ELR (cell line): ENCODE data around the gene UBE2U.
A peak's percentile ranks its signal among the peaks of the same experiment; 100 is the strongest.

Source experiments
- DNase-seq: peaks from one replicate; pipeline ENCODE4 v3.0.0-alpha.2; 2015; ENCODE audit warnings: low read depth

Gene UBE2U

GRCh38 chr1:64203420-64203819 lies at the start of gene UBE2U:
UBE2U (plus strand) TSS chr1:64203623; CDS start chr1:64204051, 428 bp downstream.
- DNase-seq = no peak

- no peak for DNase-seq
Observed at GRCh38 chr1:64155278-64155677, 48.1 kb upstream of the UBE2U start.

DNA sequence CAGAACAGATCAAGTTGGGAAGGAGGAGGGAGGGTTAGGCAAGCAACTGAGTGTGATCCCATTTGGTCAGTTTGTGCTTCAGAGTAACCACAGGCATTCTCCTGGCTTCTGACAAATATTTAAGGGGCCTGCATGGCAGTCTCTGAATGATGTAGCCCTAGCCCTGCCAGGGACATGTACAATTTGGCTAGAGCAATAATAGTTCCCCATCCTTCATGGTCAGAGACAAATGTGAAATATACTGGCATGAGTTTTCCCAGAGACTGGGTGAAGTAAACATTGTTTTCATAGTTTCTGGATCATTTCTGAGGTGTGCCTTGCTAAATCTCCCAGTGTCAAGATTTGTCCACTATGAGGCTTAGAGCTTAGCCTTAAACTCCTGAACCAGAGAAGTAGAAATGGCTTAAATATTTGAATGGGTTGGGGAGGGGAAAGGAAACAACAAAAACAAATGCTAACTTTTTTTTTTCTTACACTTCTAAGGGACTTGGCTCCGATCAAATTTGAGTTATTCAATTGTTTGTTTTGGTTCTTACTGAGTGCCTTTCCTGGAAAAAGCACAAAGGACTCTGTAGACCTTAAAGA lies 42.0 kb upstream of the UBE2U start:
- DNase-seq = no peak

DNA sequence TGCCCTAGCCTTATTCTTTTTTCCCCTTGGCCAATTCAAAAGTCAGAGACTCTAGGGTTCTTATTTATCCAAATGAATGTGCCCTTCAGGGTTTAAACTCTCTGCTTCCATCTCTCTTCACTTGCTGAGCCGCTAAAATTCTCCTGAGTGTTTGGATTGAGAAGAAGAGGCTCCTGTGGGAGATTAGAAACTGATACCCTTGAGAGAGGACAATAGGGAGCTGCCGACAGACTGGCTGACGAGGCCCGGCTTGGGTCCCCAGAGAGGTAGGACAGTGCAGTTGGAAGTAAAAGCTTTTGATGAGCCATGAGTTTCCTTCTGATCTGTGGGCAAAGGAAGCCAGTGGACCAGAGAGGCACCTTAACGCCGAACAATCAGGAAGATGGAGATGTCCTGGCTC lies 41.3 kb upstream of the UBE2U start:
- DNase-seq = no peak

GRCh38 chr1:64162804-64163203 lies 40.6 kb upstream of the UBE2U start:
- DNase-seq = no peak

GRCh38 chr1:64163431-64163830 lies 40.0 kb upstream of the UBE2U start:
- DNase-seq = no peak

GRCh38 chr1:64163970-64164369 lies 39.5 kb upstream of the UBE2U start:
- DNase-seq = peak; percentile 30

GRCh38 chr1:64166629-64167028 lies 36.8 kb upstream of the UBE2U start:
- no peak for DNase-seq

- no peak for DNase-seq
Observed at GRCh38 chr1:64167176-64167575, 36.2 kb upstream of the UBE2U start.

DNA sequence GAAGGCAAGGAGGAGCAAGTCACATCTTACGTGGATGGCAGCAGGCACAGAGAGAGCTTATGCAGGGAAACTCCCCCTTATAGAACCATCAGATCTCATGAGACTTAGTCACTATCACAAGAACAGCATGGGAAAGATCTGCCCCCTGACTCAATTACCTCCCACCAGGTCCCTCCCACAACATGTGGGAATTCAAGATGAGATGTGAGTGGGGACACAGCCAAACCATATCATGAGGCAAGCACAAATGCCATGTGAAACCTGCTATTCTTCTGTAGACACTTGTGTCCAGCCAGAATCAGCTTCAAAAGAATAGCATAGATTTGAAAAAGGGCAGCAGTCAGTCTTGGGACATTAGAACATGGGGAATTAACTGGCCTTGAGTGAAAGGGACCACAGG lies 32.2 kb upstream of the UBE2U start:
- DNase-seq = no peak

- DNase-seq = peak; percentile 51
Observed at GRCh38 chr1:64171797-64172281, 31.6 kb upstream of the UBE2U start.

DNA sequence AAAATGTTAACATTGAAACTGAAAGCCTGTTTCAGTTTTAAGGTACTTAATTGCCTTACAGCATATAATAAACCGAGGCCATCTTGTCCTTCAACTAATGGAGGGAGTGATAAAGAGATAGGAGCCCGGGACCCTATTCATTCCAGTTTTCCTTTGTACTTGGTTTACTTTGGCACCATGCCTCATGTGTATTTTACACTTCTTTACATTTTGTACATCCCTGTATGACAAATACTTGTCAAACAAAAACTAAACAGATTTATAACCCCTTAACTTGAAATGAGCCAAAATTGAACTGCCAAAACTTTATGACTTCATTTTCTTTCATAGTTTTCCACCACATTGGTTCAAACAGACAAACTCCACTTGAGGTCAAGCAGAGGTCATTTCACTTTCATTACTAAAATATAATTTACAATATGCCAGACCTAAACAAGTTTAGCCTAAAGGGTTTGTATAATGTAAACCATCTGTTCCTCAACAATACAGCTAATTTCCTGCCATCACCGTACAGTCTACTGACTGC lies 30.9 kb upstream of the UBE2U start:
- peak; percentile 33 for DNase-seq

GRCh38 chr1:64173336-64173940 lies 30.0 kb upstream of the UBE2U start:
- DNase-seq = peak; percentile 13

DNA sequence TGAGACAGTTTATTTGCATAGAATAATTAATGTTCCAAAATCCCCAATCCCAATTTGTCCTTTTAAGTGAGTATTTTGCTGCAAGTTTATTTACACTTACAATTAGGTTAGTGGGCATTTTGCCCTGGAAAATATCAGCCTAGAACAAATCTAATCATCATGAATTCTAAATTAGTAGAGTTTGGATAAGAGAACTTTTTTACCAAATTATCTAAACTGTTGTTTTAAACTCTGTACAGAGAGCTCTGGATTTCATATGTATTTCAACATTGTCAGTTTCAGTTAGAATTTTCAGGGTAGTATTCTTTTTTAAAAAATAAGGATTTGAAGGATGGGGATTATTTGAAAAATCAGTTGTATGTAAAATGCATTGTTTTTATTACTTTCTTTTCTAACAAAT lies 27.8 kb upstream of the UBE2U start:
- no peak for DNase-seq

- no peak for DNase-seq
Observed at GRCh38 chr1:64176659-64177058, 26.8 kb upstream of the UBE2U start.

DNA sequence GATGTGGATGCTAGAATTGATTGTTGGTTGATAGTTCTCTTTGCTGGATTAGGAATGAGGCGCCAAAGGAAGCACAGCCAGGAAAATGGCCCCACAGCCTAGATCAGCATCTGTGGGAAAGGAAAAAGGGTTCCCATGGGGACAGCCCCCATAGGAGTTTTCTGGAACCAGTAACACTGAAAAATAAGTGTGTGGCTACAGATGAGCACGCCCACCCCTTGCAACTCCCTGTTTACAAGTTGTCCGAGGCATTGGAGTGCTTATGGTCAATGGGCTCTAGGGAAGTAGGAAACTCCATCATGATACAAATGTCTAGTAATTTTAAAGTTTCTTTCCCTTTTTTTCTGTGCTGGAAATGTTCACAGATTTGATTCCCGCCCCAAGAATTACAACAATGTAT lies 23.8 kb upstream of the UBE2U start:
- DNase-seq = no peak

GRCh38 chr1:64182207-64182606 lies 21.2 kb upstream of the UBE2U start:
- no peak for DNase-seq

- no peak for DNase-seq
Observed at GRCh38 chr1:64183395-64184002, 19.9 kb upstream of the UBE2U start.

DNA sequence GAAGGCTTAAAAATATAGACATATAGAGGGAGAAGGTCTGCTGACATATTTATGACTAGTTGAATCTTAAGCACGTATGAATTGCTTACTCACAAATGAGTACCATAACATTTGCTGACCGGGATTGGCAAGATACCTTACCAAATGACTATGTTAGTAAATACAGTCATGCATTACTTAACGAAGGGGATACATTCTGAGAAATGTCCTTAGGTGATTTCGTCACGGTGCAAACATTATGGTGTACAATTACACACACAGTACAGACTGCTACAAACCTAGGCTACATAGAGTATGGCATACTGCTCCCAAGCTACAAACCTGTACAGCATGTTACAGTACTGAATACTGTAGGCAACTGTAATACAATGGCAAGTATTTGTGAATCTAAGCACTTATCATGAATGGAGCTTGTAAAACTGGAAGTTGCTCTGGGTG lies 19.4 kb upstream of the UBE2U start:
- DNase-seq = peak; percentile 70

DNA sequence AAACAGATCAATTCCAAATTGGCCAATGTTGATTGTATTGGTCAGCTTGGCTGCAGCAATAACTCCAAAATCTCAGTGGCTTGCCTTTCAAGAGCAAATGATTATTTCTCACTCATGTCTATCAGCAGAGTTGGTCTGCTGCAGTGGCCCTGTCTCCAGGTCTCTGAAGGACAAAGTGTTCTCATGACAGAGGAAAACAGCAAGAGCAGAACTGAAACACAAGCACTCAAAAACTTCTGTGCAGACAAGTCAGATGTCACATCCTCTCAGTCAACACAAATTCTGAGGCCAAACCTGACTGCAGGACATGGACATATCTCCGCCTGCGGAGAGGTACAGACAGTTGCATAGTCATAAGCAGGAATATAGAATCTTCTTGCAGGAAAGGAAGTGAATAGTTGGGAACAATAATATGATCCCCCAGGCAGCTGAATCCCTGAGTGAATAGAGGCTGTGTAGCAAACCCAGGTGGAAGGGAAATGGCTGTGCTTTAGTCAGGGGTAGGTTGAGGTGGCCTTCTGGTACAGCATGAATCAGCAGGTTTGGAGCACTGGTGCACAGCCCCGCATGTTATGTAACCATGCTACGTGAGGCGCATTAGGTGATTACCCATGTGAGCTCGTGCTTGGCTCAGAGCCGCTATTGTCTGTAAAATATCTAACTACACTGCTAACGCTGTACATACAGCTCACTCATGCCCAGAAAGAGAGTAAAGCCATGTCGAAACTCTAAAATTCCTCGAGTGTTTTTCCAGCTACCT lies 17.1 kb upstream of the UBE2U start:
- DNase-seq = no peak

GRCh38 chr1:64186898-64187280 lies 16.5 kb upstream of the UBE2U start:
- DNase-seq = no peak

- peak; percentile 11 for DNase-seq
Observed at GRCh38 chr1:64187646-64188045, 15.8 kb upstream of the UBE2U start.

DNA sequence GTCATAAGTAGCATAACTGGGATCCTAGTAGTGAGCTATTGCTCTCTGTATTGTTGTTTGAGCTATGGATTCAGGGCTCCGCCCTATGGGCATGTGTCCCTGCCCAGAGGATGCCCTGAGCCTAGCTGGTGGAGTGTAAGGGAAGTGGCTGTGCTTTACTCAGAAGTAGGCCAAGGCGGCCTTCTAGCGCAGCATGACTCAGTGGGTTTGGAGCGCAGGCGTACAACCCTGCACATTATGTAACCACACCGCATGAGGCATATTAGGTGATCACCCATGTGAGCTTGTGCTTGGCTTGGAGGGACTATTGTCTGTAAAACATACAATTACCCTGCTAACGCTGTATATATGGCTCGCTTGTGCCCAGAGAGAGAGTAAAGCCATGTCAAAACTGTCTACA lies 11.1 kb upstream of the UBE2U start:
- no peak for DNase-seq
